ENCODE data around the gene SNCB.

SNCB gene

DNA sequence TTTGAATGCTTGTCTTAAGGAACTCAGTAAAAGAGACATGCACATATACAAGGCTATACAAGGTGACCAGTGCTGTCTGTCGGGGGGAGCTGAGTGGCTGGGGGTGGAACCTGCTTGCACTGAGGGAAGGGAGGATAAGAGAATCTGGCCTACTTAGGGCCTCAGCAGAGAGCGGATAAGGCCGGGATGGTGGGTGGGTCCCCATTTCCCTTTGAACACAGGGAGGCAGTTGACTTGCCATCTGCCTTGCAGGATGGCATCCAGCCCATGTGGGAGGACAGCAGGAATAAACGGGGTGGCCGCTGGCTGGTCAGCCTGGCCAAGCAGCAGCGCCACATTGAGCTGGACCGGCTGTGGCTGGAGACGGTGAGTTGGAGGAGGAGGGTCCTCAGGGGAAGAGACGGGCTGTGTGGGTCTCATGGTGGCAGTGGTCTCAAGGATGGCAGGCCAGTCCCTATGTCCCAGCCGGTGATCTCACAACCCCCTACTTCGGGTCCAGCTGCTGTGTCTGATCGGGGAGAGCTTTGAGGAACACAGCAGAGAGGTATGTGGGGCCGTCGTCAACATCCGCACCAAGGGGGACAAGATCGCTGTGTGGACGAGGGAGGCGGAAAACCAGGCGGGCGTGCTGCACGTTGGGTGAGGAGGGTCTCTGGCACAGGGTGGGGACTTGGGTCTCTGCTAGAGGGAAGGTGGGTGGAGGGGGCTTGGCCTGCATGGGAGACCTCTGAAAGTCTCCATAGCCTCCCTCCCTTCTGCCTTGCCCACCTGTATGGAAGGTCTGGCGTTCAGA lies 14.7 kb upstream of the SNCB start:
- in situ Hi-C loops (cut with HindIII; ENCODE audit: low sequenced_read_pairs), result no loop called here
- no peak for DNase-seq (ENCODE audit: low read depth)
- no peak overlapping the region for H3K4me3 ChIP-seq (ENCODE audit: low read depth, low read length)
- TF ChIP-seq, protein P1, sequence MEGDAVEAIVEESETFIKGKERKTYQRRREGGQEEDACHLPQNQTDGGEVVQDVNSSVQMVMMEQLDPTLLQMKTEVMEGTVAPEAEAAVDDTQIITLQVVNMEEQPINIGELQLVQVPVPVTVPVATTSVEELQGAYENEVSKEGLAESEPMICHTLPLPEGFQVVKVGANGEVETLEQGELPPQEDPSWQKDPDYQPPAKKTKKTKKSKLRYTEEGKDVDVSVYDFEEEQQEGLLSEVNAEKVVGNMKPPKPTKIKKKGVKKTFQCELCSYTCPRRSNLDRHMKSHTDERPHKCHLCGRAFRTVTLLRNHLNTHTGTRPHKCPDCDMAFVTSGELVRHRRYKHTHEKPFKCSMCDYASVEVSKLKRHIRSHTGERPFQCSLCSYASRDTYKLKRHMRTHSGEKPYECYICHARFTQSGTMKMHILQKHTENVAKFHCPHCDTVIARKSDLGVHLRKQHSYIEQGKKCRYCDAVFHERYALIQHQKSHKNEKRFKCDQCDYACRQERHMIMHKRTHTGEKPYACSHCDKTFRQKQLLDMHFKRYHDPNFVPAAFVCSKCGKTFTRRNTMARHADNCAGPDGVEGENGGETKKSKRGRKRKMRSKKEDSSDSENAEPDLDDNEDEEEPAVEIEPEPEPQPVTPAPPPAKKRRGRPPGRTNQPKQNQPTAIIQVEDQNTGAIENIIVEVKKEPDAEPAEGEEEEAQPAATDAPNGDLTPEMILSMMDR (IDR thresholded peaks at IDR 0.05; ENCODE audit: low read depth, low read length, missing control alignments), result no peak

DNA sequence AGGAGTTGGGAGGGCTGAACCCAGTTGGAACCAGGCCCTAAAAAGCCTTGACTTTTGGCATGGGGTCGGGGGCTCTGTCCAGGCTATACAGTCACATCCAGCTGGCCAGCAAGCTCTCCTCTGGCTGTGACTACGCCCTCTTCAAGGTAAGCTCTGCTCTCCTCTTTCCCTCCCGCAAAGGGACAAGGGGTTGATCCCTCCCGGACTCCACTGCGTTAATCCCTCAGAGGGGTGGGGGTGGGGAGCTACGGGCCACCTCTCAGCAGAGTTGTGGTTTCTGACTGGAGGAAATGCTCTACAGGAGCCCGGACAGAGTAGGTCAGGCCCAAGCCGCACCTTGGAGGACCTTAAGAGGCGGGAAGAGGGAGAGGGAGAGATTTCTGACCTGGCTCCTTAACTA lies 14.0 kb upstream of the SNCB start:
- in situ Hi-C loops (cut with HindIII; ENCODE audit: low sequenced_read_pairs), result no loop called here
- TF ChIP-seq, protein P1 (IDR thresholded peaks at IDR 0.05; ENCODE audit: low read depth, low read length, missing control alignments), result no peak
- no peak overlapping the region for H3K4me3 ChIP-seq (ENCODE audit: low read depth, low read length)
- no peak for DNase-seq (ENCODE audit: low read depth)

DNA sequence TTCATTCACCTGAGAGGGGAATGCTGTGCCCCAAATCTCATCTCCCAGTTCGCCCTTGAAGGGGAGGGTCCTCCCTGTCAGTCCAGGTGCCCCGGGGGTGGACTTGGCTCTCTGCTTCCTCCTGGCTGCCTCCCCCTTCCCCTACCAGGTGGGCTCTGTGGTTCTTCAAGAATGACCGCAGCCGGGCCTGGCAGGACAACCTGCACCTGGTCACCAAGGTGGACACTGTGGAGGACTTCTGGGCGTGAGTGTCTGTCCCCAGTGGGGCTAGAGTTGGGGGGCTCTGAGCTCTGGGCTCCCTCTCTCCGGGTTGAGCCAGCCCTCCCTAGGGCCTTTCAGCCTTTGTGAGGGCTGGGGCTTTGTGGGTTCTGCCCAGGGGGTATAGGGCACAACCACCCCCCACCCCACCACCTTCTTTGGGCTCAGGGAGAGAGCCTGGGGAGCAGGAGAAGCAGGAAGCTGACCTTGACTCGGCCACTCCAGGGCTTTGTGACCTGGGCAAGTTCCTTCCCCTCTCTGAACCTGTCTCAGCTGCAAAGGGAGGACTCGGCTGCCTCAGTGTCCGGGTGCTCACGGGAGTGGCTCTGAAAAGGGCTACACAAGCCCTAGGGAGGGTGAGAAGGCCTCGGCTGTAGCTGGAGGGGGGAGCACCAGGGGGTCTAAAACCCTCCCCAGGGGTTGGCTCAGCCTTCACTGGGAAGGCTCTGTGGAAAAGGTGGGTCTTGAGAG lies 13.3 kb upstream of the SNCB start:
- in situ Hi-C loops (cut with HindIII; ENCODE audit: low sequenced_read_pairs), result no loop called here
- no peak overlapping the region for H3K4me3 ChIP-seq (ENCODE audit: low read depth, low read length)
- TF ChIP-seq, protein P1 (IDR thresholded peaks at IDR 0.05; ENCODE audit: low read depth, low read length, missing control alignments), result no peak
- no peak for DNase-seq (ENCODE audit: low read depth)

DNA sequence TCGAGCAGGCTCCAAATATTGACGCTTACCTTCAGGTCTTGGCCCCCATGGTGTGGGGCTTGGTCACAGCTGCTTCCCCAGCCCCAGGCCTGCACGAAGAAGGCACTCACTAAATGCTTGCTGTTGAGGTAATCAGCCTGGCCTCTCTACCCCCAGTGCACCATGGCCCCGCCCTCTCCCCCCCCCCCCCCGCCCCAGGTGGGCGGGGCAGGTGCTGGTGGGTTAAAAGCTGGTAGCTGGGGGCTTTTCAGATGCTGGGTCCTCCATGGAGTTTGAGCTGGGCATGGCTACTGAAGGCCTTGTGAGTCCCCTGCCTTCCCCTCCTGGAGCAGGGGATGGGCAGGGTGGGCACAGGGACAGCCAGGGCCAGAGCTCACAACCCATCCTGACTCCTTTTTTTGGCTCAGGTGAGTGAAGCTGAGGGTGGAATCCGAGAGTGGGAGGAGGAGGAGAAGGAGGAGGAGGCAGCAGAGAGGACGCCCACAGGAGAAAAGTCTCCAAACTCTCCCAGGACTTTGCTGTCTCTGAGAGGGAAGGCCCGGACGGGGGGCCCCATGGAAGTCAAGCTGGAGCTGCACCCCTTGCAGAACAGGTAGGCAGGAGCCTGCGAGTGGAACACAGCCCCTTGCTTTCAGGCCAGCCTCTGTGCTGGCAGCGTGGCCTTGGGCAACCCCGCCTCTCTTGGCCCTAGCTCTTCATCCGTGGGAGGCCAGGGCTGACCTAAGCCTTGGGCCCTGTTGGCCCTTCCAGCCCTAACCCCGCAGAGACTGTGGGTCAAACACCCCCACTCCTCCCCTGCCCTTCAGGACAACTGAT lies 12.5 kb upstream of the SNCB start:
- DNase-seq (ENCODE audit: low read depth), result no peak
- H3K4me3 ChIP-seq (ENCODE audit: low read depth, low read length), result no peak overlapping the region
- TF ChIP-seq, protein P1 (IDR thresholded peaks at IDR 0.05; ENCODE audit: low read depth, low read length, missing control alignments), result no peak
- in situ Hi-C loops (cut with HindIII; ENCODE audit: low sequenced_read_pairs), result no loop called here

DNA sequence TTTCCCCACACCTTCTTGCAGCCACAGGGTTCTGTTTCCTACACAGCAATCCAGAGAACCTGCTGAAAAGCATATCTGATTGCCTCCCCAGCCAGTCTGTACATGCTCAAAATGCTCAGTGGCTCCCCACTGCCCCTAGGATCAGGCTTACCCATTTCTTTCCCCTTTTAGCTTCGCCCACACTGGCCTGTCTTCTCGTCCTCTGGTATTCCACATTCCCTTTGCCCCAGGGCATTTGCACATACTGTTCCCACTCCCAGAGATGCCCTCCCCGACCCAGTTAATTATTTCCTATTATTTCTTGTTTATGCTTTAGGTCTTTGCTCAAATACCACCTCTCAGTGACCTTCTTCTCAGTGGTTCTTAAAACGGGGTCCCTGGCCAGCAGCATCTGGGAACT lies 10.3 kb upstream of the SNCB start:
- no peak overlapping the region for H3K4me3 ChIP-seq (ENCODE audit: low read depth, low read length)
- in situ Hi-C loops (cut with HindIII; ENCODE audit: low sequenced_read_pairs), result no loop called here
- TF ChIP-seq, protein P1 (IDR thresholded peaks at IDR 0.05; ENCODE audit: low read depth, low read length, missing control alignments), result no peak

DNA sequence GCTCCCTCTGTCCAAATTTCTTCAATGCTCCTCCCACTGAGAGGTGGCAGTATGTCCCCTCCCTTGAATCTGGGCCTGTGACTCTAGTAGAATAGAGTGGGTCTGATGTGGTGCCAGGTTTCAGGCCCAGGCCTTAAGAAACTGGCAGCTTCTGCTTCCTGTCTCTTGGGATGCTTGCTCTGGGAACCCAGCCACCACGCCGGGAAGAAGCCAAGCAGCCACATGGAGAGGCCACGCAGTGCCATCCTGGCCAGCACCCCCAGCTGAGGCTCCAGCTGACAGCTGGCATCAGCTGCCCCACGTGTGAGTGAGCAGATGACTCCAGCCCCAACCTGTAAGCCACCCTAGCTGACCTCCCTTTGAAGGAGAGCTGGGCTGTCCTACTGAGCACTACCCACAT lies 9.6 kb upstream of the SNCB start:
- in situ Hi-C loops (cut with HindIII; ENCODE audit: low sequenced_read_pairs), result no loop called here
- no peak overlapping the region for H3K4me3 ChIP-seq (ENCODE audit: low read depth, low read length)
- TF ChIP-seq, protein P1 (IDR thresholded peaks at IDR 0.05; ENCODE audit: low read depth, low read length, missing control alignments), result no peak
- no peak for DNase-seq (ENCODE audit: low read depth)

More for the DNA sequence above, 10.3 kb upstream of the SNCB start:
- no peak for DNase-seq (ENCODE audit: low read depth)
